Measurements from ENCODE around the gene PRKN.

Gene PRKN

GRCh38 chr6:162056745-162057144, 670.8 kb downstream of the PRKN start:
- H4K20me1 ChIP-seq (ENCODE audit: insufficient read depth, low read length): no peaks in the 10 kb centered on the region
- no peaks in the 10 kb centered on the region for H3K4me1 ChIP-seq (ENCODE audit: low read length)
- H3K9me3 ChIP-seq (ENCODE audit: insufficient read depth, low read length): no peaks in the 10 kb centered on the region
- no peak for TF ChIP-seq EZH2phosphoT487 (IDR thresholded peaks at IDR 0.05; ENCODE audit: low read depth)
- no peak for TF ChIP-seq CTCF (IDR thresholded peaks at IDR 0.05; ENCODE audit: low read depth, low read length)
- H2AFZ ChIP-seq (ENCODE audit: low read depth, low read length): no peak overlapping the region
- no peak overlapping the region for H3K27ac ChIP-seq (ENCODE audit: low read length)
- H3K9ac ChIP-seq (ENCODE audit: low read length): no peak overlapping the region
- no peaks in the 10 kb centered on the region for H3K79me2 ChIP-seq (ENCODE audit: low read length)
- H3K4me2 ChIP-seq (ENCODE audit: low read length): no peak overlapping the region
- H3K27me3 ChIP-seq (ENCODE audit: low read depth, low read length): no peaks in the 10 kb centered on the region
- no peak overlapping the region for H3K4me3 ChIP-seq (ENCODE audit: low read length)
- no peaks in the 10 kb centered on the region for H3K36me3 ChIP-seq (replicated peaks; ENCODE audit: low read depth, low read length)

- Histone ChIP-seq H3K36me3 (replicated peaks; ENCODE audit: low read depth, low read length) (no peaks in the 10 kb centered on the region), H3K4me2 (ENCODE audit: low read length) (no peak overlapping the region), H3K9ac (ENCODE audit: low read length) (no peak overlapping the region), H2AFZ (ENCODE audit: low read depth, low read length) (no peak overlapping the region), H3K27me3 (ENCODE audit: low read depth, low read length) (no peaks in the 10 kb centered on the region), H3K4me3 (ENCODE audit: low read length) (no peak overlapping the region), H3K79me2 (ENCODE audit: low read length) (no peaks in the 10 kb centered on the region), H3K4me1 (ENCODE audit: low read length) (no peaks in the 10 kb centered on the region), H4K20me1 (ENCODE audit: insufficient read depth, low read length) (no peaks in the 10 kb centered on the region), H3K27ac (ENCODE audit: low read length) (no peak overlapping the region), H3K9me3 (ENCODE audit: insufficient read depth, low read length) (no peaks in the 10 kb centered on the region)
- no peak for TF ChIP-seq CTCF (IDR thresholded peaks at IDR 0.05; ENCODE audit: low read depth, low read length)
- no peak for TF ChIP-seq EZH2phosphoT487 (IDR thresholded peaks at IDR 0.05; ENCODE audit: low read depth)
These were observed 671.5 kb downstream of the PRKN start for GRCh38 chr6:162056061-162056460.

GRCh38 chr6:162055365-162055764, 672.2 kb downstream of the PRKN start:
- Histone ChIP-seq H3K79me2 (ENCODE audit: low read length) (no peaks in the 10 kb centered on the region), H2AFZ (ENCODE audit: low read depth, low read length) (no peak overlapping the region), H4K20me1 (ENCODE audit: insufficient read depth, low read length) (no peaks in the 10 kb centered on the region), H3K4me1 (ENCODE audit: low read length) (no peaks in the 10 kb centered on the region), H3K4me2 (ENCODE audit: low read length) (no peak overlapping the region), H3K9me3 (ENCODE audit: insufficient read depth, low read length) (no peaks in the 10 kb centered on the region), H3K27ac (ENCODE audit: low read length) (no peak overlapping the region), H3K4me3 (ENCODE audit: low read length) (no peak overlapping the region), H3K9ac (ENCODE audit: low read length) (no peak overlapping the region), H3K36me3 (replicated peaks; ENCODE audit: low read depth, low read length) (no peaks in the 10 kb centered on the region), H3K27me3 (ENCODE audit: low read depth, low read length) (no peaks in the 10 kb centered on the region)
- TF ChIP-seq CTCF (IDR thresholded peaks at IDR 0.05; ENCODE audit: low read depth, low read length) (no peak), EZH2phosphoT487 (IDR thresholded peaks at IDR 0.05; ENCODE audit: low read depth) (no peak)

- no peak for TF ChIP-seq EZH2phosphoT487 (IDR thresholded peaks at IDR 0.05; ENCODE audit: low read depth)
- no peak for TF ChIP-seq CTCF (IDR thresholded peaks at IDR 0.05; ENCODE audit: low read depth, low read length)
- H2AFZ ChIP-seq (ENCODE audit: low read depth, low read length): no peak overlapping the region
- H3K79me2 ChIP-seq (ENCODE audit: low read length): no peaks in the 10 kb centered on the region
- no peaks in the 10 kb centered on the region for H3K36me3 ChIP-seq (replicated peaks; ENCODE audit: low read depth, low read length)
- H3K4me3 ChIP-seq (ENCODE audit: low read length): no peak overlapping the region
- H3K4me1 ChIP-seq (ENCODE audit: low read length): no peaks in the 10 kb centered on the region
- no peak overlapping the region for H3K27ac ChIP-seq (ENCODE audit: low read length)
- H3K4me2 ChIP-seq (ENCODE audit: low read length): no peak overlapping the region
- no peaks in the 10 kb centered on the region for H3K9me3 ChIP-seq (ENCODE audit: insufficient read depth, low read length)
- H3K27me3 ChIP-seq (ENCODE audit: low read depth, low read length): no peaks in the 10 kb centered on the region
- H3K9ac ChIP-seq (ENCODE audit: low read length): no peak overlapping the region
- H4K20me1 ChIP-seq (ENCODE audit: insufficient read depth, low read length): no peaks in the 10 kb centered on the region
These were observed 674.5 kb downstream of the PRKN start for GRCh38 chr6:162053084-162053483.

All from OCI-LY3 (cell line).